GM21526 (cell line): ENCODE measurements around the gene HSPD1.

ENCODE experiments used
- ATAC-seq: cut with Tn5 transposase; IDR thresholded peaks from one replicate; pipeline ENCODE4 v1.9.1; 2021; ENCODE audit warnings: moderate library complexity; ENCODE audit not compliant: unreplicated experiment, low FRiP score

Gene HSPD1

DNA sequence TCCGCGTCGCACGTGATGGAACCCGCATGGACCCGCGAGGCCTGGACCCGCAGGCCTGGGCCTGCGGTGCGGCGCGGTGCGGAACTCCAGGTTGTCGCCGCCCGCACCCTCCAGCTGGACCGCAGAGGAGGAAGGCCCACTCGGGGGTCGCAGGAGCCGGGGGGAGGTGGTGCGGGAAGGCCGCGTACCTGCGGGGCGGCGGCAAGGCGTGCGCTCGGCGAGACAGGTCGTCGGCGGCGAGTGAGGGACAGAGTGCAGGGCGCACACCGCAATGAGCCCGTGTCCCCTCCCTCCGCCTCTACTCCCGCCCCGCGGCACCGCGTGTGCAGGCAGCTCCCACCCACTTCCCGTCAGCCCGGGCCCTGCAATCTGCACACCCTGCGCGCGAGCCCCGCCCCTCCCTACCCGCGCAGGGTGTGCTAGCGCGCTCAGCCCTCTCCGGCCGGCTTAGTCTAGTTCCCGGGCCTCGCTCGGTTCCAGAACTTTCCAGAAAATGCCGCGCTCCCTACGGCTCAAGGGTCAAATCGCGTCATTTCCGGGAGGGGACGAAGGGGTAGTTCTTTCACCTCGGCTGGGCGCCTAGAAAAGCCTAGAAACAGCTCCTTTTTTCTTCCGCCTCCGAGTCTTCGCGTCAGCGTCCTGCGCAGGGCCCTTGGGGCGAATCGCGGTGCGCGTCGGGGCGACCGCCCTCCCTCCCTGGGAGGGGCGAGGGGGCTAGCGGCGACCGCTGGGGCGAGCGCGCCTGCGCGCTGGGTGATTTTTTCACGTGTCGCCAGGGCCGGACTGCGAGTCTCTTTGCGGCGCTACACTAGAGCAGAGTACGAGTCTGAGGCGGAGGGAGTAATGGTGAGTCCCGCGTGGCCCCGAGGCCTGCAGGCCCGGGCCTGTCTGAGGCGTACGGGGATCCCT lies at the start of gene HSPD1, which contains the start of gene HSPE1:
Gene HSPD1, minus strand, starts transcription at position 247 of the 909 bp plus-strand sequence. CDS start 992 bp downstream, outside the sequence.
Gene HSPE1, plus strand, starts transcription at position 786 of the 909 bp plus-strand sequence. Its CDS starts 58 bp downstream, at position 844.
- ATAC-seq = peak; percentile 81

DNA sequence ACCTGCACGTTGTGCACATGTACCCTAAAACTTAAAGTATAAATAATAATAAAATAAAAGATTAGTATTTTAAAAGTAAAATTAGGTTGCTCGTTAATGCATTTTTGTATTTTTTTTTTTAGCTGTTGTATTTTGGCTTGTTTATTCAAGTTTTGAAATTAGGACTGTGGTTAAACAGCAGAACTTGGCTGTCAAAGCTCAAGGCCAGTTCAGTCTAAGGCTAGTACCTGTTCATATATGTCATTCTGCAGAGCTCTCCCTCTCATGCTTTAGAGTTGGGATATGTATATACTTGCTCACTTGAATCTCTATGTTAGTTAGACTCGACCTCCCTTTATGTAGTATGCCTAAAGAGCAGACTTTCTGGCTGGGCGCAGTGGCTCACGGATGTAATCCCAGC lies 48.9 kb upstream of the HSPD1 start:
- ATAC-seq = no peak

- ATAC-seq = no peak
Observed at GRCh38 chr2:197547163-197547900, 47.7 kb upstream of the HSPD1 start.

- ATAC-seq = no peak
Observed at GRCh38 chr2:197543206-197543605, 43.6 kb upstream of the HSPD1 start.

- no peak for ATAC-seq
Observed at GRCh38 chr2:197539734-197540133, 40.1 kb upstream of the HSPD1 start.

DNA sequence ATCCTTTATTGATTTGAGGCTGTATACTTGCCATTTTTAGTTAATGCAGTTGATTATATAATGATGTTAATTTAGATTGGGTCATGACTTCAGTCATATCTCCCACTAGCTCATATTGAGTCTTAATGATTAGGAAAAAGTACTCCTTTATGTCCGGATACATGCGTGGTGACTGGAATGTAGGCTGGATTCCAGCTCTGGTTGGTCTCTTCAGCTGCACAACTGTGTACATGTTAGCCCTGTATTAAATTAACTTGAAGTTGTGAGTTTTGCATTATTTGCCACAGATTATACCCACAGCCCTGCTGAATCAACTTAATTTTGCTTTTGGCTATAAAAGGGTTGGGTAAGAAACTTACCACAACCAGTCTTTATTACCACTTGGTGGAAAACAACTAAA lies 38.8 kb upstream of the HSPD1 start:
- ATAC-seq = no peak

- no peak for ATAC-seq
Observed at GRCh38 chr2:197517150-197517549, 17.5 kb upstream of the HSPD1 start.

GRCh38 chr2:197516393-197516761 lies 16.7 kb upstream of the HSPD1 start:
- ATAC-seq = peak; percentile 8

GRCh38 chr2:197515739-197516392 lies 16.2 kb upstream of the HSPD1 start, which contains the start of gene MOB4:
Gene MOB4, plus strand, starts transcription at chr2:197516066. Its CDS starts 21 bp downstream, at chr2:197516087.
- ATAC-seq = peak; percentile 91

DNA sequence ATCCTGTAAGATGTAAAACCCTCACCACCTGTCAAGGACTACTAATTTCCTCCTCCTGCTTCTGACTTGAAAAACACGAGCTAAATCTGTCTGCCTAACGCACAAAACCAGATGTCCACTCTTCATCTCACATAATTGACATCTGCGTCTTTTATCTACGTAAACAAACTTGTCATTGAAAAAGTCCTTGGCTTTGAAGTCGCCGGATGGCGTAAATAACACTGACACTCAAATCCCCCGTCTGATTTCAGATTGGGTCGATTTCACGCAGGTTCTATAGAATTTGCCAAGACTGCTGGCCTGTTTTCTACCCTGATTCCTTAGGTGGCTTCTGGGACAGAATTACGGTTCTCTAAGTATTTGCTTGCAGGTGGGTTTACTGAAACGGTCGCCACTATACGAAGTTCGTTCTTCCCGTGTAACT lies 15.7 kb upstream of the HSPD1 start:
- peak; percentile 7 for ATAC-seq

DNA sequence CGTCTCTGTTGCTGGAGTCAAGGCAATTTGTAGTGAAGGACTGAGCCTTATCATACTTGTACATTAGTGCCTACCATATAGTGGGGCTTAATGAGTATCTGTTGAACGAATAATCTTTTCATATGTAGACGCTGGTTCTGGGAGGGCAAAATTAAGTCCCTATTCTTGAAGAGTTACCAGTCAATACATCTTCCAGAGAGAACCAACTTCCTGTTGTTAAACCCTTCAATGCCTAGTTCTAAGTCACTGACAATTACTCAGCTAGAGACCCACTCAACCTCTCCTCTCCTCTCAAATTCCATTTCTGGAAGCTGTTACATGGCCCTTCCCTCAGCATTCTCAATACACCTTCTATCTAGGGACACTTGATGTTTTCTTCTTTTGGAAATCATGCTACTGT lies 15.1 kb upstream of the HSPD1 start:
- ATAC-seq = no peak

- ATAC-seq = no peak
Observed at GRCh38 chr2:197513915-197514314, 14.3 kb upstream of the HSPD1 start.

DNA sequence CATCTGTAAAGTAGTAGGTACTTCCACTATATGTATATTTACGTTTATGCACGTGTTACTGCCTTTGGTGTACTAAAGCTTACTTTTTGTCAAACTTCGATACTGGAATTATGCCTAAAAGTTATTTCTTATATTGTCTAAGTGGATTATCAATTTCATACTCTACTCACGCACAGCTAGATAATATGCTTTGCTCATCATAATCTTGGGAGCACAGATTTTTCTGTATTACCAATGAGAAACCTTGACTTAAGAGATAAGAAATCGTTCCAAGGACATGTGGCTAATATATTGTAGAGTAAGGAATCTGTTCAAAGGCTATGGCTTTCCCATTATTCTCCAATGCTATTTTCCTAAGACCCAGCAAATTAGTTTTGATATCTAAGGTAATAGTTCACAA lies 7.0 kb upstream of the HSPD1 start:
- no peak for ATAC-seq

DNA sequence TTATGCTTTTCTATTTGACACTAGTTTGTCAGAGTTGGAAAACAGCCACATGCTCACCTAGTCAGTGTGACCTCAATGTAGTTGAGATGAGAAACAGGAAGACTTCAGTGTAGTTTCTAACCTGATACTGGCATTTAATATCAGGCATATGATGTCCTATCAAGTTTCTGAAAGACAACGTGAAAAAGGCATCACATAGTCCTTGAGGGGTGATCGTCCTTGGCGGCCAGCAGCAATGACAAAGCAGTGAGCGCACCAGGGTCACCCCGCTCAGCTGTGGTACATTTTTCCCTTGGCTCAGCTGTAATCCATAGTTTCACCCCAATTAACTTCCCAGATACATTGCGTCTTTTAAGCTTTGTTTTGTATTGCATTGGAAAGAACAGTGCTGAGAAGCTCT lies 4.9 kb upstream of the HSPD1 start:
- no peak for ATAC-seq

DNA sequence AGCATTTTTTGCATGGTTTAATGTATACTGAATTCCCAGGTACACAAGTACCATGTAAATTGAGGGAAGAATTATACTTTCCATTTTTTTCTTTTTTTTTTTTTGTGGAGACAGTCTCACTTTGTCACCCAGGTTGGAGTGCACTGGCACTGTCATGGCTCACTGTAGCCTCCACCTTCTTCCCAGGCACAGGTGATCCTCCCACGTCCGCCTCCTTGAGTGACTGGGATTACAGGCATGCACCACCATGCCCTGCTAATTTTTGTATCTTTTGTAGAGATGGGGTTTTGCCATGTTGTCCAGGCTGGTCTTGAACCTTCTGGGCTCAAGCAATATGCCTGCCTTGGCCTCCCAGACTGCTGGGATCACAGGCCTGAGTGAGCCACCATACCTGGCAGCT lies 4.4 kb upstream of the HSPD1 start:
- no peak for ATAC-seq

- no peak for ATAC-seq
Observed at GRCh38 chr2:197502685-197503084, 3.0 kb upstream of the HSPD1 start.

GRCh38 chr2:197502201-197502600 lies 2.6 kb upstream of the HSPD1 start:
- no peak for ATAC-seq

DNA sequence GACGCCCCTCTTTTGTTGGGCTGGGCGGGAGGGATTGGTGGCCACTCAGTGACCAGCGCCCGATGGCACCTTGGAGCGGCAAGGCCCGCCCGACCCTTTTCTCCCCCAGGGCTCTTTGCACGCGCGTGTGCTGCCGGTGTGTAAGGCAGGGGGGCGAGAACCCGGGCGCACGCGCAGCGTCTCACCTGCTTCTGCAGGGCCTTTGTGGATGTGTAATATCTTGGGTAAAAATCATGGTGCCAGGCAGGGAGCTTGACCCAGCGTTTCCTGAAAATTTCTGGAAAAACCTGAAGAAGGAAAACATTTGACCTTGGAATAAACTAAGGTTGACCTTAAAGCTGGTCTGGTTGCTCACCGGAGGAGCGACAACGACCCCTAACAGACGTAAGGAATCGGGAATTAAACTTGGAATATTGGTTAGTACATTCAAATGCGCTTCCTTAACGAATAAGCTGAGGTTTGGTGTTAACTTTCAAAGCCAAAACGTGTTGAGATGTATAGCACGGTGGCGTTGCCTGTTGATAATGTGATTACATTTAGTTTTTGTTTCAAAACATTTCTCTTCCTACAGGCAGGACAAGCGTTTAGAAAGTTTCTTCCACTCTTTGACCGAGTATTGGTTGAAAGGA lies 977 bp upstream of the HSPD1 start:
- peak; percentile 10 for ATAC-seq

DNA sequence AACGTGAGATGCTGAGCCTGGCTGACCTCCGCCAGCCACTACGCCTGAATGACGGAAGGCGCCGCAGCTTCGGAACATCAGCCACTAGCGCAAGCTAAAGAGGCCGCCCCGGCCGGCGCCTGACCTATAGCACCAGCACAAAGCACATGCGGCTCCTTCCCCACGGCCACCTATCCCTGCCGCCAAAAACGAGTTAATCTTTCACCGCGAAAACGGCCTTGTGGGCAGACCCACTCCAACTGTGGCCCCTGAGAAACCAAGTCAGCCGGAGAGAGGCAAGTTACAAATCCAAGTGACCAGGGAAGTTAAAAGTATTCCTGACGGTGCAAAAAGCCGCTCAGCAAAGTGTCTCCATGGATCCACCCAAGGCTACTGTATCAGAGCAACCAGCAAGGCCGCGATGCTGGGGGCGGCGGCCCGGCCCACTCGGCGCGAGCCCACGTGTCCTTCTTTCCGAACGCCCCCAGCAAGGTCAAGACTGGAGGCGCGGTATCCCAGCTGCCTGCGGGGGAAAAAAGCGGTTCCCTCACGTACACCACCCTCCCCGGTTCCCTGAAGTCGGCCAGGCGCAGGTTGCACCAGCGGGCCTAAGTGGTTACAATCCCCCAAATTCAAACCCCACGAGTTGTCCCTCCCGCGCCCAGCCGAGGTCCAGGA lies 575 bp downstream of the HSPD1 start:
- peak; percentile 18 for ATAC-seq
